Activated CD4-positive, alpha-beta memory T cell treated with anti-CD3 and anti-CD28 coated beads, Interleukin-2, amount 10 ng/mL, durations not matched to agents 7 days and 5 days (primary cell): ENCODE results near the gene MDM4. TPM values are rescaled to one million over a fixed set of nuclear protein-coding genes. Genes with fewer than 3 reads are reported as not detected.
A peak's percentile ranks its signal among the peaks of the same experiment; 100 is the strongest.

Source experiments
- CTCF ChIA-PET: fragments of 350-600 bp; sonication (Branson Sonifier 250); formaldehyde crosslinking; loops from one replicate; lab custom pipeline; 2021; ENCODE audit warnings: antibody characterized with exemption, inconsistent platforms; lab: Charles Lee
- POLR2A ChIA-PET: fragments of 350-600 bp; sonication (Branson Sonifier 250); formaldehyde crosslinking; loops from one replicate; lab custom pipeline; 2021; ENCODE audit warnings: antibody characterized with exemption; lab: Charles Lee
- DNase-seq: peaks from one replicate; pipeline ENCODE4 v3.0.0-alpha.2; 2020
- H3K27ac Mint-ChIP-seq: one replicate; pipeline ENCODE4 v1.8.0; 2021; ENCODE audit warnings: mild to moderate bottlenecking, mixed read lengths
- H3K27me3 Mint-ChIP-seq: one replicate; pipeline ENCODE4 v1.8.0; 2021; ENCODE audit warnings: mixed read lengths
- H3K36me3 Mint-ChIP-seq: one replicate; pipeline ENCODE4 v1.8.0; 2021; ENCODE audit warnings: low read depth, mixed read lengths
- H3K4me1 Mint-ChIP-seq: one replicate; pipeline ENCODE4 v1.8.0; 2021; ENCODE audit warnings: mixed read lengths
- H3K4me3 Mint-ChIP-seq: one replicate; pipeline ENCODE4 v1.8.0; 2021; ENCODE audit warnings: mild to moderate bottlenecking, mixed read lengths
- H3K9me3 Mint-ChIP-seq: one replicate; pipeline ENCODE4 v1.8.0; 2021; ENCODE audit warnings: mixed read lengths
- total RNA-seq, 2 experiments: library from RNA; stranded (reverse); gene quantifications; one replicate each; pipeline ENCODE4 v1.2.3, GENCODE V29; 2021

The MDM4 gene
- total RNA-seq, 2 experiments from 2014 or later: 85.1 to 95.4 TPM

DNA sequence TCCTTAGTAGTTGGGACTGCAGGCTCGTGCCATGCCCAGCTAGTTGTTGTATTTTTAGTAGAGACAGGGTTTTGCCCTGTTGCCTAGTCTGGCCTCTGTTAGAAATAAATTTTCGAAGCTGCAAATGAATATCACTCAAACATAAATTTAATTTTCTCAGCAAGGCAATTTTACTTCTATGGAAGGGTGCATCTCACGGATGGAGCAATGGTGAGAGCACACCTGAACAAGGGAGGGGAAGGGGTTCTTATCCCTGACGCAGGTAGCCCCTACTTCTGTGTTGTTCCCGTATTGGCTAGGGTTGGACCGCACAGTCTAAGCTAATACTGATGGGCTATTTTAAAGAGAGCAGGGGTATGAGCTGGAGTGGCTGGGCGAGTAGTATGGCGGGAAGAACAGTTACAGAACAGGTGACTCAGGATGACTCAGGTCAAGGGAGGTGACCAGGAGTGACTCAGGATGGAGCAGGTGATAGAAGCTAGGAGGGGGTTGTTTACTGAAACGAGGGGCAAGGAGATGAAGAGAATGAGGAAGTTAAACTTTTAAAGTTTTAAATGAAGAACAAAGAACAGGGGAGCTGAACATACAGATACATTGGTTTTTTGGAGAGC lies 7.5 kb downstream of the MDM4 start:
- Mint-ChIP-seq H3K36me3 (peaks cover 64% of the 10 kb centered on the region), H3K27ac (peak overlapping the region; percentile 7), H3K4me3 (no peak overlapping the region), H3K4me1 (peaks cover 42% of the 10 kb centered on the region), H3K27me3 (no peaks in the 10 kb centered on the region), H3K9me3 (peaks cover 11% of the 10 kb centered on the region)
- no peak for DNase-seq
- ChIA-PET CTCF (interaction anchor here (0.9 to 2.3 kb wide), 2 partner anchors 77 to 284 kb away, joined by 3 to 11 read pairs; no protein-coding TSS in a partner anchor), POLR2A (interaction anchor here (0.9 to 9.1 kb wide), 3 partner anchors 7 to 21 kb away, joined by 3 to 50 read pairs (median 4); partner anchors contain the start of gene MDM4)

DNA sequence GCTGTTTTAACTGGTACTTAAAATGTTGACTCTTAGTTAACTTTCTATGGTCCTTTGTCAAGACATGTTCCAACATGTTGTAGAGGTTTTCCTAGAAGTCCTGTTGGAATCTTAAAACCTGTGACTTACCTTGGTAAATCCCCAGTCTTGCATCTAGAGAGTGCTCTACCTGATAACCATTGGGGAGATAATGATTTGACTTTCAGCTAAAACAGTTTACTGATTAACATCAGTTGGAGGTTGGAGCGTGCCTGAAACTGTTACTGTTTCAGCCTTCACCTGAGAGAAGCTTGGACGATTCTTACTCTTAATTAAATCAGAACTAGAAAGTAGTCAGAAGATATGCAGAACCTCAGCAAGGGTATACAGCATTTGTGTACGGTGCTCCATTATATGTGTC lies 8.8 kb downstream of the MDM4 start:
- Mint-ChIP-seq H3K4me3 (no peak overlapping the region), H3K4me1 (peaks cover 31% of the 10 kb centered on the region), H3K27ac (peak overlapping the region; percentile 45), H3K27me3 (no peaks in the 10 kb centered on the region), H3K36me3 (peaks cover 61% of the 10 kb centered on the region), H3K9me3 (peaks cover 11% of the 10 kb centered on the region)
- no peak for DNase-seq
- POLR2A ChIA-PET: interaction anchor here (1.3 to 9.1 kb wide), 4 partner anchors 8 to 20 kb away, joined by 4 to 50 read pairs (median 12); partner anchors contain the start of gene MDM4
- CTCF ChIA-PET: interaction anchor here (1.0 to 2.3 kb wide), 4 partner anchors 9 to 282 kb away, joined by 3 to 11 read pairs (median 4); partner anchors contain the start of gene MDM4

DNA sequence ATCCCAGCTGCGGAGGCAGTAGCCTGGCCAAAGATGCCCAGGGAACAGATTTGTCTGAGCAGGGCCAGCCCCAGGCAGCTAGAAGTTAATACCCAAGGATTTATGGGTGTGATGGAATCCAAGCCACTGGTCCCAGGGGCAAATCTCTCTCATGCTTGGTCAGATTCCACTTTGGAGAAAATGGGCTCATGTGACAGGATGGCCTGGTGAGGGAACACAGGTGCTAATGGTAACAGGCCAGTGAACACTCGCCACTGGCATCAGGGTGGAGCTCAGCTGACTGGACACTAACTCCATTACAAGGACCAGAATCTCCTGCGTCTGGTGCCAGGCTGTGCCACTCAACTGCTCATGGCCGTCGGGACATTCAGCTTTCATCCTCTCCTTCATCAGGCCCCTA lies 12.0 kb downstream of the MDM4 start:
- ChIA-PET CTCF (interaction anchor here (0.6 to 4.0 kb wide), 5 partner anchors 9 to 73 kb away, joined by 3 to 14 read pairs (median 3); partner anchors contain the start of gene MDM4), POLR2A (interaction anchor here (1.4 to 9.1 kb wide), 3 partner anchors 12 to 47 kb away, joined by 3 to 50 read pairs (median 13); partner anchors contain the start of gene MDM4)
- H3K4me1 Mint-ChIP-seq: peaks cover 12% of the 10 kb centered on the region
- H3K36me3 Mint-ChIP-seq: peaks cover 73% of the 10 kb centered on the region
- DNase-seq: no peak
- no peak overlapping the region for H3K27ac Mint-ChIP-seq
- H3K9me3 Mint-ChIP-seq: peaks cover 8% of the 10 kb centered on the region
- no peak overlapping the region for H3K4me3 Mint-ChIP-seq
- H3K27me3 Mint-ChIP-seq: no peaks in the 10 kb centered on the region

DNA sequence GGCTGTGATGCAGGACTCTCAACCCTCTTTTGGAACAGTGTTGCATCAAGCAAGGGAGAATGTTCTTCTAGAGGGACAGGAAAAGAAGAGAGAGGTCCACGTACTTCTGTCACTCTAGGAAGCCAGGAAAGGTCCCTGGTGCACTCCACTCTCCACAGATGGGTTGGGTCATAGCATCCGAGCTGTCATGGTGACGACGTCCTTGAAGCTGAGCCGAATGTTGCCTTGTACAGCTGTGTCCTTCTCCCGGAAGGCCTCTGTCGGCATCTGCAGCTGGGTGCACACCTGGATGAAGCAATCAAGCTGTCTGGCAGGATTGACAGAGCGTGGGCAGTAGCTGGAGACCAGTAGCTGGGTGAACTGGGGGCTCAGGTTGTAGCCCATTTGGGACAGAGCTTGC lies 12.5 kb downstream of the MDM4 start:
- POLR2A ChIA-PET: interaction anchor here (1.4 to 9.1 kb wide), 2 partner anchors 12 to 48 kb away, joined by 3 to 50 read pairs; partner anchors contain the start of gene MDM4
- DNase-seq: no peak
- Mint-ChIP-seq H3K27ac (no peak overlapping the region), H3K4me1 (peaks cover 9% of the 10 kb centered on the region), H3K4me3 (no peak overlapping the region), H3K27me3 (no peaks in the 10 kb centered on the region), H3K36me3 (peaks cover 70% of the 10 kb centered on the region), H3K9me3 (peaks cover 7% of the 10 kb centered on the region)
- CTCF ChIA-PET: interaction anchor here (1.0 to 4.0 kb wide), 4 partner anchors 9 to 38 kb away, joined by 3 to 14 read pairs (median 6); partner anchors contain the start of gene MDM4

DNA sequence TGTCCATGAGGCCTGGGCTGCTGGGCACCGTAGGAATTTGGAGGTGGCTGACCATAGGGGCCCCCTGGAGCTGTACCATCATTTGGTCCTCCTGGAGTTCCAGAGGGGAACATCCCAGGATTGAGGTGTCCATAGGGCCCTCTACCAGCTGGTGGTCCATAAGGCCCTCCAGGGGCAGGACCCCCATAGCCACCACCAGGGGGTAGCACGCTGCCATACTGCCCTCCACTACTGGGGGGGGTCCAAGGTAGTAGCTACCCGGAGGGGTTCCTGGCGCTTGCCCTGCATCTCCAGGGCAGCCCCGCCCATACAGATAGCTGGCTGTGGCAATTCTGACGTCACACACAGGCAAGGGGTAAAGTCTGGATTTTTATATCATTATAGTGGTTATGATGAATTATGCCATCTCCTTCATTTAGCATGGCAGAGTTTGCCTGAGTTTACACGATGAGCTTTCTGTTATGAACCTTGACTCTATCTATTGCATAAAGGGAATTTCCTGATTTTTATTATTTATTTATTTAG lies 13.2 kb downstream of the MDM4 start:
- Mint-ChIP-seq H3K4me1 (peaks cover 5% of the 10 kb centered on the region), H3K27me3 (no peaks in the 10 kb centered on the region), H3K4me3 (no peak overlapping the region), H3K9me3 (peaks cover 3% of the 10 kb centered on the region), H3K36me3 (peaks cover 71% of the 10 kb centered on the region), H3K27ac (no peak overlapping the region)
- DNase-seq: no peak
- POLR2A ChIA-PET: interaction anchor here (9.1 kb wide), 1 partner anchor 13 kb away, joined by 50 read pairs; the partner anchor contains the start of gene MDM4
- CTCF ChIA-PET: interaction anchor here (1.2 to 4.0 kb wide), 3 partner anchors 13 to 37 kb away, joined by 3 to 14 read pairs (median 4); partner anchors contain the start of gene MDM4

GRCh38 chr1:204530932-204531331 lies 14.7 kb downstream of the MDM4 start:
- no peaks in the 10 kb centered on the region for H3K27me3 Mint-ChIP-seq
- H3K27ac Mint-ChIP-seq: no peak overlapping the region
- peaks cover 64% of the 10 kb centered on the region for H3K36me3 Mint-ChIP-seq
- ChIA-PET CTCF (interaction anchor here (0.6 to 1.3 kb wide), 3 partner anchors 35 to 276 kb away, joined by 3 to 4 read pairs (median 3); no protein-coding TSS in a partner anchor), POLR2A (interaction anchor here (0.7 to 9.1 kb wide), 5 partner anchors 9 to 14 kb away, joined by 3 to 50 read pairs (median 6); partner anchors contain the start of gene MDM4)
- DNase-seq: no peak
- H3K4me3 Mint-ChIP-seq: no peak overlapping the region
- no peaks in the 10 kb centered on the region for H3K4me1 Mint-ChIP-seq
- no peaks in the 10 kb centered on the region for H3K9me3 Mint-ChIP-seq

DNA sequence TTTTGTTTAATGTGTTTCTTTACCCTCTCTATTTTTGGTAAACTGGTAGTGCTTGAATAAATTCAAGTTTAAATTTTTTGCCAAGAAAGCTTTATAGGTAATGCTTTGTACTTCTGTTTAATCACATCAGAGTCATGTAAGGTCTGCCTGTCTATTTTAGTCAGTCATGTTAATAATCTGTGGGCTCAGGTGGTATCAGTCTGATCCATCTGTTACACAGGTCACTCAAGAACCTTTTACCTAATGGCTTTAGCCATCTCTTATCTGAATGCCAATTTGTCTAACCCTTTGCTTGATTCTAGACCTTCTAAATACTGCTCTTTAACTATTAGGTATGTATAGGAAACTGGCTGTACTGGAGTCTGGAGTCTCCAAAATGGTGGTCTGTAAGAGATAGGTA lies 16.6 kb downstream of the MDM4 start:
- DNase-seq: no peak
- H3K36me3 Mint-ChIP-seq: peaks cover 71% of the 10 kb centered on the region
- ChIA-PET CTCF (interaction anchor here (0.8 to 1.0 kb wide), 2 partner anchors 11 to 17 kb away, joined by 3 to 4 read pairs; partner anchors contain the start of gene MDM4), POLR2A (interaction anchor here (0.5 to 2.7 kb wide), 3 partner anchors 16 to 1523 kb away, joined by 4 to 10 read pairs (median 4); partner anchors contain the start of gene MDM4)
- no peaks in the 10 kb centered on the region for H3K9me3 Mint-ChIP-seq
- H3K4me1 Mint-ChIP-seq: peaks cover 2% of the 10 kb centered on the region
- no peak overlapping the region for H3K27ac Mint-ChIP-seq
- H3K4me3 Mint-ChIP-seq: no peak overlapping the region
- H3K27me3 Mint-ChIP-seq: no peaks in the 10 kb centered on the region

GRCh38 chr1:204541626-204542025 lies 25.4 kb downstream of the MDM4 start:
- no peak overlapping the region for H3K4me3 Mint-ChIP-seq
- H3K36me3 Mint-ChIP-seq: peaks cover 87% of the 10 kb centered on the region
- peaks cover 49% of the 10 kb centered on the region for H3K4me1 Mint-ChIP-seq
- H3K27ac Mint-ChIP-seq: no peak overlapping the region
- POLR2A ChIA-PET: interaction anchor here (1.5 kb wide), 1 partner anchor 25 kb away, joined by 11 read pairs; the partner anchor contains the start of gene MDM4
- peaks cover 3% of the 10 kb centered on the region for H3K9me3 Mint-ChIP-seq
- no peak for DNase-seq
- CTCF ChIA-PET: interaction anchor here (1.2 kb wide), 1 partner anchor 25 kb away, joined by 3 read pairs; the partner anchor contains the start of gene MDM4
- no peaks in the 10 kb centered on the region for H3K27me3 Mint-ChIP-seq

DNA sequence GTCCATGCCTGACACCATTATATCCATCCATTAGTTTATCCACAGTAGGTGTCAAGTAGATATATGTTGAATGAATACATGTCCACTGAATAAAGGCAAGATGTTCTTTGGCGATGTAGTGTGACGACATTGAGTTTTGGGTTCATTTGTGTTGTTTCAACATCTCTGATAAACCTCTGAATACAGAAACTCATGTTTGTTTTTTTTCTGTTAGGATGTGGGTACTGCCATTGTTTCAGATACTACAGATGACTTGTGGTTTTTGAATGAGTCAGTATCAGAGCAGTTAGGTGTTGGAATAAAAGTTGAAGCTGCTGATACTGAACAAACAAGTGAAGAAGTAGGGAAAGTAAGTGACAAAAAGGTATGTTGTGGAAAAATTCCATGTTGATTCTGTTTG lies 28.1 kb downstream of the MDM4 start:
- Mint-ChIP-seq H3K4me3 (peak overlapping the region; percentile 33), H3K4me1 (peaks cover 54% of the 10 kb centered on the region), H3K27ac (peak overlapping the region; percentile 86), H3K27me3 (no peaks in the 10 kb centered on the region), H3K36me3 (peaks cover 90% of the 10 kb centered on the region), H3K9me3 (peaks cover 3% of the 10 kb centered on the region)
- POLR2A ChIA-PET: interaction anchor here (0.6 to 4.6 kb wide), 12 partner anchors 13 to 1577 kb away, joined by 3 to 73 read pairs (median 5); partner anchors contain the start of gene MDM4
- no peak for DNase-seq
- CTCF ChIA-PET: interaction anchor here (0.8 to 2.5 kb wide), 7 partner anchors 17 to 263 kb away, joined by 3 to 12 read pairs (median 8); partner anchors contain the start of gene MDM4

DNA sequence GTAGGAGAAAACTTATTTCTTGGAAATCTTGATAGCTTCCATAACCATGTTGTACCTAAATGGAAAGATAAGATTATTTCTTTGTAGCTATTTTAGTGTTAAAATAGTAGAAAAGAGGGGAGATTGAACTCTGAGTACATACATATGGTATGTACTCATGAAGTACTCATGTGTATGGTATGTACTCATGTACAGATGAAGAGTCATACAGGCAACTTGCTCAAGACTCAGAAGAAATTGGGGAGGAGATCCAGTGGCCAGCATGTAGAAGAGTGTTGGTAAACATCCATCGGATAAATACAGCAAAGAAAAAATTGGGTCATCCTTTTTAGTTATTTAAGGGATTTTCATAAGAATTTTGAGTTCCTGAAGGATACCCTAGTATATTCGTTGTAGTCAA lies 29.0 kb downstream of the MDM4 start:
- Mint-ChIP-seq H3K4me1 (peaks cover 54% of the 10 kb centered on the region), H3K36me3 (peaks cover 94% of the 10 kb centered on the region), H3K4me3 (no peak overlapping the region), H3K9me3 (peaks cover 3% of the 10 kb centered on the region), H3K27me3 (no peaks in the 10 kb centered on the region), H3K27ac (peak overlapping the region; percentile 86)
- CTCF ChIA-PET: interaction anchor here (0.6 to 2.5 kb wide), 10 partner anchors 18 to 262 kb away, joined by 3 to 12 read pairs (median 4); partner anchors contain the start of gene MDM4
- POLR2A ChIA-PET: interaction anchor here (0.8 to 4.6 kb wide), 10 partner anchors 14 to 99 kb away, joined by 3 to 73 read pairs (median 6); partner anchors contain the start of gene MDM4
- DNase-seq: no peak

- POLR2A ChIA-PET: interaction anchor here (1.8 to 4.6 kb wide), 5 partner anchors 20 to 51 kb away, joined by 5 to 73 read pairs (median 11); partner anchors contain the start of genes MDM4 and PIK3C2B
- Mint-ChIP-seq H3K4me1 (peaks cover 54% of the 10 kb centered on the region), H3K4me3 (peak overlapping the region; percentile 48), H3K27ac (peak overlapping the region; percentile 86), H3K9me3 (peaks cover 3% of the 10 kb centered on the region), H3K27me3 (no peaks in the 10 kb centered on the region), H3K36me3 (peaks cover 92% of the 10 kb centered on the region)
- CTCF ChIA-PET: interaction anchor here (0.7 to 2.5 kb wide), 4 partner anchors 20 to 100 kb away, joined by 3 to 12 read pairs (median 6); partner anchors contain the start of gene MDM4
- DNase-seq: no peak
These were observed 29.7 kb downstream of the MDM4 start for GRCh38 chr1:204545881-204546280.

DNA sequence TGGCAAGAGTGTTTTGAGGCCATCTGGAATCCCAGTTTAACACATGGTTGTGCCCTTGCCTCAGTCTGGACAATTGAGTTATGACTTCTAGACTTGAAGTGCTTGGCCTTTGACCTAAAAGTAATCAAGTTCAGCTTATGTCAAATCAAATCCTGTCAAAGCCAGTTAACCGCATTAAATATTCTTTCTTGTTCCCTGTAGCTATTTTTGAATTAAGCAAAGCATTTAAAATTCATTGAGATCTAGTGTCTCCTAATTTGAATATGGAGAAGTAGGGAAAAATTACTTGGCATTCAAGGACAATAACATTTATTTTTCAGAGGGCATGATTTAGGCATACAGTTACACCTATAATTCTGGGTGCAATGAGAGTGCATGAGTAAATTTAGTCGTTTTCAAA lies 32.1 kb downstream of the MDM4 start:
- Mint-ChIP-seq H3K27me3 (no peaks in the 10 kb centered on the region), H3K4me1 (peaks cover 35% of the 10 kb centered on the region), H3K36me3 (peaks cover 83% of the 10 kb centered on the region), H3K4me3 (no peak overlapping the region), H3K9me3 (peaks cover 3% of the 10 kb centered on the region), H3K27ac (no peak overlapping the region)
- CTCF ChIA-PET: interaction anchor here (1.6 kb wide), 1 partner anchor 17 kb away, joined by 4 read pairs; no protein-coding TSS in a partner anchor
- POLR2A ChIA-PET: interaction anchor here (2.9 kb wide), 1 partner anchor 32 kb away, joined by 14 read pairs; the partner anchor contains the start of gene MDM4
- no peak for DNase-seq
